ENCODE data around the gene SMOC1. TPM values are rescaled to one million over a fixed set of nuclear protein-coding genes. Genes with fewer than 3 reads are reported as not detected.

SMOC1 gene
- total RNA-seq, 1 donor from 2014 or later = 0.38 TPM

GRCh38 chr14:70077720-70078119, 198.5 kb downstream of the SMOC1 start:
- Mint-ChIP-seq H3K4me1 (ENCODE audit: unreplicated experiment) (peaks cover 5% of the 10 kb centered on the region), H3K36me3 (ENCODE audit: low read depth, unreplicated experiment) (no peaks in the 10 kb centered on the region), H3K27ac (ENCODE audit: unreplicated experiment) (no peak overlapping the region), H3K9me3 (ENCODE audit: unreplicated experiment) (no peaks in the 10 kb centered on the region), H3K27me3 (ENCODE audit: unreplicated experiment) (peaks cover 5% of the 10 kb centered on the region), H3K4me3 (ENCODE audit: unreplicated experiment) (no peak overlapping the region)
- TF ChIP-seq, protein P1, sequence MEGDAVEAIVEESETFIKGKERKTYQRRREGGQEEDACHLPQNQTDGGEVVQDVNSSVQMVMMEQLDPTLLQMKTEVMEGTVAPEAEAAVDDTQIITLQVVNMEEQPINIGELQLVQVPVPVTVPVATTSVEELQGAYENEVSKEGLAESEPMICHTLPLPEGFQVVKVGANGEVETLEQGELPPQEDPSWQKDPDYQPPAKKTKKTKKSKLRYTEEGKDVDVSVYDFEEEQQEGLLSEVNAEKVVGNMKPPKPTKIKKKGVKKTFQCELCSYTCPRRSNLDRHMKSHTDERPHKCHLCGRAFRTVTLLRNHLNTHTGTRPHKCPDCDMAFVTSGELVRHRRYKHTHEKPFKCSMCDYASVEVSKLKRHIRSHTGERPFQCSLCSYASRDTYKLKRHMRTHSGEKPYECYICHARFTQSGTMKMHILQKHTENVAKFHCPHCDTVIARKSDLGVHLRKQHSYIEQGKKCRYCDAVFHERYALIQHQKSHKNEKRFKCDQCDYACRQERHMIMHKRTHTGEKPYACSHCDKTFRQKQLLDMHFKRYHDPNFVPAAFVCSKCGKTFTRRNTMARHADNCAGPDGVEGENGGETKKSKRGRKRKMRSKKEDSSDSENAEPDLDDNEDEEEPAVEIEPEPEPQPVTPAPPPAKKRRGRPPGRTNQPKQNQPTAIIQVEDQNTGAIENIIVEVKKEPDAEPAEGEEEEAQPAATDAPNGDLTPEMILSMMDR (IDR thresholded peaks at IDR 0.05; ENCODE audit: unreplicated experiment) = no peak
- no peak for DNase-seq (ENCODE audit: low spot score)

DNA sequence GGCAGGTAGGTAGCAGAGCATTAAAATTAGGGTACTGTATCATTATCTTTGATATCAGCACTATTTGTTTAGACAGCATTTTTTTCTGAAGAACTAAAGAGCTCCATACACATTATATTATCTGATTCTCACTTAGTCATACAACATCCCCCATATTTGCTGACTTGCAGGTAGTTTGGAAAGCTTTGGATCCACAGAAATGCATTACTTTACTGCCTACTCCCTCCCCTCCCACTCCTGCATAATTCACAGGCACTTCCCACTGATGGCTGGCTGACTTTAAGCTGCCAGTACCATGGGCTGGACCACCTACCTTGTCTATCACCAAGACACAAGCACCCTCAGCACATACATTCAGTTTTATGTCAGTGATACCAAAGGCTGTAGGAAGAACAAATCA, 199.1 kb downstream of the SMOC1 start:
- Mint-ChIP-seq H3K27ac (ENCODE audit: unreplicated experiment) (no peak overlapping the region), H3K27me3 (ENCODE audit: unreplicated experiment) (peaks cover 4% of the 10 kb centered on the region), H3K4me1 (ENCODE audit: unreplicated experiment) (peaks cover 5% of the 10 kb centered on the region), H3K36me3 (ENCODE audit: low read depth, unreplicated experiment) (no peaks in the 10 kb centered on the region), H3K9me3 (ENCODE audit: unreplicated experiment) (no peaks in the 10 kb centered on the region), H3K4me3 (ENCODE audit: unreplicated experiment) (no peak overlapping the region)
- no peak for DNase-seq (ENCODE audit: low spot score)
- TF ChIP-seq, protein P1 (IDR thresholded peaks at IDR 0.05; ENCODE audit: unreplicated experiment) = no peak

- Mint-ChIP-seq H3K4me1 (ENCODE audit: unreplicated experiment) (peaks cover 5% of the 10 kb centered on the region), H3K36me3 (ENCODE audit: low read depth, unreplicated experiment) (no peaks in the 10 kb centered on the region), H3K4me3 (ENCODE audit: unreplicated experiment) (no peak overlapping the region), H3K27ac (ENCODE audit: unreplicated experiment) (no peak overlapping the region), H3K27me3 (ENCODE audit: unreplicated experiment) (peaks cover 2% of the 10 kb centered on the region), H3K9me3 (ENCODE audit: unreplicated experiment) (no peaks in the 10 kb centered on the region)
- DNase-seq (ENCODE audit: low spot score) = no peak
- TF ChIP-seq, protein P1 (IDR thresholded peaks at IDR 0.05; ENCODE audit: unreplicated experiment) = no peak
Measured at GRCh38 chr14:70080076-70080475, 200.9 kb downstream of the SMOC1 start.

Other genes starting within 250 kb of the SMOC1 start
- gene SRSF5, start 112.3 kb upstream of the SMOC1 start, total RNA-seq (ENCODE audit: unreplicated experiment) = 241 TPM
- gene SLC10A1, start 82.2 kb upstream of the SMOC1 start, total RNA-seq (ENCODE audit: unreplicated experiment) = not detected